GM23248 (cell line): ENCODE measurements around the gene AASS. TPM values are rescaled to one million over a fixed set of nuclear protein-coding genes. Genes with fewer than 3 reads are reported as not detected.

ENCODE experiments used
- DNase-seq: peaks from one replicate; pipeline ENCODE4 v3.0.0-alpha.2; 2015
- H2AFZ ChIP-seq: fragments of 200-600 bp; sonication (generic); 2 replicates; pipeline ENCODE4 v1.6.1; 2016; ENCODE audit warnings: antibody characterized with exemption
- H3F3A ChIP-seq: fragments of 200-600 bp; sonication (generic); 2 replicates; pipeline ENCODE4 v1.6.1; 2016; ENCODE audit warnings: mild to moderate bottlenecking, antibody characterized with exemption, mixed run types; ENCODE audit not compliant: insufficient read depth
- H3K27ac ChIP-seq: fragments of 200-600 bp; sonication (generic); 2 replicates; pipeline ENCODE4 v1.5.1; 2016; ENCODE audit warnings: mild to moderate bottlenecking
- H3K27me3 ChIP-seq: fragments of 200-600 bp; sonication (generic); replicated peaks from 2 replicates; pipeline ENCODE4 v1.6.1; 2016; ENCODE audit warnings: mild to moderate bottlenecking; ENCODE audit not compliant: insufficient read depth
- H3K36me3 ChIP-seq: fragments of 200-600 bp; sonication (generic); 2 replicates; pipeline ENCODE4 v1.6.1; 2016; ENCODE audit warnings: low read depth, mild to moderate bottlenecking
- H3K4me1 ChIP-seq: fragments of 200-600 bp; sonication (generic); 2 replicates; pipeline ENCODE4 v1.6.1; 2016; ENCODE audit warnings: mild to moderate bottlenecking; ENCODE audit not compliant: insufficient read depth
- H3K4me2 ChIP-seq: fragments of 200-600 bp; sonication (generic); one replicate; pipeline ENCODE4 v1.6.1; 2016; ENCODE audit warnings: mild to moderate bottlenecking; ENCODE audit not compliant: unreplicated experiment
- H3K4me3 ChIP-seq: fragments of 200-600 bp; sonication (generic); 2 replicates; pipeline ENCODE4 v1.5.1; 2016; ENCODE audit warnings: mild to moderate bottlenecking
- H3K79me2 ChIP-seq: fragments of 200-600 bp; sonication (generic); 2 replicates; pipeline ENCODE4 v1.6.1; 2016; ENCODE audit warnings: mild to moderate bottlenecking; ENCODE audit not compliant: insufficient read depth
- H3K9ac ChIP-seq: fragments of 200-600 bp; sonication (generic); 2 replicates; pipeline ENCODE4 v1.6.1; 2016; ENCODE audit warnings: mild to moderate bottlenecking
- H3K9me2 ChIP-seq: fragments of 200-600 bp; sonication (generic); 2 replicates; pipeline ENCODE4 v1.6.1; 2016; ENCODE audit warnings: mixed run types, mild to moderate bottlenecking, moderate library complexity; ENCODE audit not compliant: insufficient read depth
- H3K9me3 ChIP-seq: fragments of 200-600 bp; sonication (generic); one replicate; pipeline ENCODE4 v1.6.1; 2017; ENCODE audit warnings: low read depth
- H4K20me1 ChIP-seq: fragments of 200-600 bp; sonication (generic); 2 replicates; pipeline ENCODE4 v1.6.0; 2016; ENCODE audit not compliant: insufficient read depth
- EZH2 ChIP-seq: fragments of 200-600 bp; sonication (generic); IDR thresholded peaks from 2 replicates; pipeline ENCODE4 v1.6.1; 2018; ENCODE audit warnings: antibody characterized with exemption, mild to moderate bottlenecking; ENCODE audit not compliant: insufficient read depth, poor library complexity, severe bottlenecking
- EZH2phosphoT487 ChIP-seq: fragments of 200-600 bp; sonication (generic); IDR thresholded peaks from 2 replicates; pipeline ENCODE4 v1.6.1; 2018; ENCODE audit warnings: antibody characterized with exemption, moderate library complexity, mild to moderate bottlenecking, low read depth; ENCODE audit not compliant: insufficient read depth
- WGBS, 2 experiments: methylation state at CpG; one replicate each; pipeline ENCODE4 v1.1.6; 2015 to 2017; ENCODE audit warnings: low lambda C conversion rate in 2 of 2, low coverage in 1 of 2; ENCODE audit errors: missing lambda C conversion rate in 2 of 2; 5-methylcytosine and 5-hydroxymethylcytosine counted together
- in situ Hi-C: fragments of 300-500 bp; cut with MboI; formaldehyde crosslinking; loops from 2 replicates; pipeline ENCODE4 v1.15.0; 2020
- polyA plus RNA-seq: library from polyadenylated mRNA; unstranded; fragments of >200 nt; fragmentation: Nextera tagmentation; extraction: Ambion mirVana; gene quantifications from 2 replicates; pipeline ENCODE4 v1.2.1, GENCODE V29; 2016
- small RNA-seq: library from RNA; depleted of rRNA; stranded (forward); fragments of <200 nt; gene quantifications from one replicate; pipeline ENCODE3, GENCODE V24; 2014; ENCODE audit warnings: low read depth, low replicate concordance
- total RNA-seq: library from RNA; depleted of rRNA; stranded (reverse); fragments of >200 nt; shearing (Covaris generic); gene quantifications from 2 replicates; pipeline ENCODE4 v1.2.3, GENCODE V29; 2014; rRNA removed

The AASS gene
- total and polyA plus RNA-seq, 2 experiments from 2014 or later: 5.8 to 6.3 TPM

- Histone ChIP-seq H3K4me3 (no peak overlapping the region), H3K9me3 (no peaks in the 10 kb centered on the region), H3K79me2 (no peaks in the 10 kb centered on the region), H3K4me1 (no peaks in the 10 kb centered on the region), H3K36me3 (no peaks in the 10 kb centered on the region), H3K9me2 (no peaks in the 10 kb centered on the region), H3K27ac (no peak overlapping the region), H3K27me3 (no peaks in the 10 kb centered on the region; the same call in 1 of the 2 replicates), H3K4me2 (no peak overlapping the region), H3F3A (no peaks in the 10 kb centered on the region), H3K9ac (no peak overlapping the region), H2AFZ (no peak overlapping the region), H4K20me1 (no peaks in the 10 kb centered on the region)
- in situ Hi-C loops: no loop called here
- TF ChIP-seq EZH2phosphoT487 (no peak), EZH2 (no peak)
- DNase-seq: no peak
- 25 to 31% methylated on average over 1 of the region's 1 CpG for WGBS, 2 experiments
Measured at GRCh38 chr7:122035876-122036275, 108.2 kb downstream of the AASS start.

DNA sequence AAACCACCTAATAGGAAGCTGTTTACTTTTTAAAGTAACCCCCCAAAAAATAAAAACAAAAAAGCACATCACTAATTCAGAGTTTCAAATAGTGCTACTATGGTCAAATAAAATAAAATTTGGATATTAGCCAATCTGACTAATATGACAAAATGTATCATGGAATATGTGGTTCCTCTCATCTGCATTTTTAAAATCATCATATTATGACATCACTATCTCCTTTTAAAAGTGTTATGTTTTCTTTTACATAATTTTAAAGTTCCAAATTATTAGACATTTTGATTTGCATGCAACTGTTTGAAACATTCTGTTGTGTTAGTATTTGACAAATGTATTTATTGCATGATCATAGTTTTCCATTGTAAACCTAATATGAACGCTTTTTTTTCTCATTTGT is 110.4 kb downstream of the AASS start:
- no peak overlapping the region for H3K27ac ChIP-seq
- H3K9me2 ChIP-seq: no peaks in the 10 kb centered on the region
- no peak overlapping the region for H3K9ac ChIP-seq
- H3K4me2 ChIP-seq: no peak overlapping the region
- H3K4me3 ChIP-seq: no peak overlapping the region
- H3K9me3 ChIP-seq: no peaks in the 10 kb centered on the region
- 42 to 52% methylated on average over 1 of the region's 1 CpG for WGBS, 2 experiments
- no peaks in the 10 kb centered on the region for H3K36me3 ChIP-seq
- in situ Hi-C loops: no loop called here
- no peak for DNase-seq
- H3F3A ChIP-seq: no peaks in the 10 kb centered on the region
- no peaks in the 10 kb centered on the region for H3K4me1 ChIP-seq
- no peaks in the 10 kb centered on the region for H4K20me1 ChIP-seq
- H3K27me3 ChIP-seq: no peaks in the 10 kb centered on the region; the same call in none of the 2 replicates
- no peak overlapping the region for H2AFZ ChIP-seq
- TF ChIP-seq EZH2 (no peak), EZH2phosphoT487 (no peak)
- no peaks in the 10 kb centered on the region for H3K79me2 ChIP-seq

GRCh38 chr7:122027058-122027457 is 117.0 kb downstream of the AASS start:
- H3K79me2 ChIP-seq: no peaks in the 10 kb centered on the region
- no peak overlapping the region for H3K27ac ChIP-seq
- no peaks in the 10 kb centered on the region for H3K9me3 ChIP-seq
- H2AFZ ChIP-seq: no peak overlapping the region
- DNase-seq: no peak
- H3F3A ChIP-seq: no peaks in the 10 kb centered on the region
- no peaks in the 10 kb centered on the region for H3K9me2 ChIP-seq
- WGBS, 2 experiments: 43 to 50% methylated on average over 2 of the region's 2 CpGs
- peaks cover 3% of the 10 kb centered on the region; the same call in 1 of the 2 replicates for H3K27me3 ChIP-seq
- H3K36me3 ChIP-seq: no peaks in the 10 kb centered on the region
- no peaks in the 10 kb centered on the region for H4K20me1 ChIP-seq
- no peaks in the 10 kb centered on the region for H3K4me1 ChIP-seq
- in situ Hi-C loops: no loop called here
- H3K4me2 ChIP-seq: no peak overlapping the region
- no peak overlapping the region for H3K4me3 ChIP-seq
- TF ChIP-seq EZH2phosphoT487 (no peak), EZH2 (no peak)
- H3K9ac ChIP-seq: no peak overlapping the region

Small RNA genes lying within 50 kb of the gene (small RNA-seq; reads per million reads assigned to genes)
- not detected for gene RNU7-154P

Other genes starting within 250 kb of the AASS start
- not detected in 2 replicates for gene FEZF1, start 160.5 kb upstream of the AASS start, total RNA-seq
- not detected in 2 replicates for gene FEZF1, start 160.5 kb upstream of the AASS start, polyA plus RNA-seq